A673 (cell line): ENCODE results near the gene YWHAH. TPM values are rescaled to one million over a fixed set of nuclear protein-coding genes. Genes with fewer than 3 reads are reported as not detected.

Experiments
- BruUV-seq: library from RNA; stranded (reverse); fragments of 400-500 nt; replicated peaks from 2 replicates; lab custom pipeline; 2021; lab: Mats Ljungman, UMichigan
- CTCF ChIA-PET: fragments of 300-600 bp; sonication (Branson Sonifier 250); formaldehyde crosslinking; loops from one replicate; lab custom pipeline; 2022; ENCODE audit warnings: antibody characterized with exemption; lab: Charles Lee
- POLR2A ChIA-PET: fragments of 300-600 bp; sonication (Branson Sonifier 250); formaldehyde crosslinking; loops from one replicate; lab custom pipeline; 2022; ENCODE audit warnings: antibody characterized with exemption; ENCODE audit not compliant: low non-redundant PET; lab: Charles Lee
- DNase-seq: peaks from one replicate; pipeline ENCODE4 v3.0.0-alpha.2; 2015; ENCODE audit warnings: low spot score
- H3K27ac ChIP-seq: fragments of 200-600 bp; sonication (generic); 2 replicates; pipeline ENCODE4 v1.5.1; 2016; ENCODE audit warnings: mixed run types, low read depth, mild to moderate bottlenecking, mixed read lengths, antibody characterized with exemption, low read length; ENCODE audit not compliant: poor library complexity, severe bottlenecking
- H3K27me3 ChIP-seq: fragments of 200-600 bp; sonication (generic); replicated peaks from 2 replicates; pipeline ENCODE4 v1.6.1; 2017; ENCODE audit warnings: mixed run types, low read depth, mild to moderate bottlenecking, mixed read lengths, antibody characterized with exemption, low read length; ENCODE audit not compliant: insufficient read depth, poor library complexity
- H3K36me3 ChIP-seq: fragments of 200-600 bp; sonication (generic); 2 replicates; pipeline ENCODE4 v1.6.1; 2016; ENCODE audit warnings: mixed run types, mild to moderate bottlenecking, mixed read lengths, antibody characterized with exemption, low read length; ENCODE audit not compliant: insufficient read depth, poor library complexity, severe bottlenecking
- H3K4me1 ChIP-seq: fragments of 200-600 bp; sonication (generic); 2 replicates; pipeline ENCODE4 v1.6.1; 2017; ENCODE audit warnings: mixed run types, mild to moderate bottlenecking, mixed read lengths, antibody characterized with exemption, low read length; ENCODE audit not compliant: insufficient read depth, poor library complexity, severe bottlenecking
- H3K4me3 ChIP-seq: fragments of 200-600 bp; sonication (generic); 2 replicates; pipeline ENCODE4 v1.5.1; 2016; ENCODE audit warnings: low read depth, mixed run types, mild to moderate bottlenecking, mixed read lengths, low read length; ENCODE audit not compliant: poor library complexity, severe bottlenecking
- H3K9me3 ChIP-seq: fragments of 200-600 bp; sonication (generic); 2 replicates; pipeline ENCODE4 v1.6.1; 2016; ENCODE audit warnings: mixed run types, low read depth, mild to moderate bottlenecking, mixed read lengths, antibody characterized with exemption, low read length; ENCODE audit not compliant: poor library complexity, severe bottlenecking
- EZH2 ChIP-seq: fragments of 200-600 bp; sonication (generic); IDR thresholded peaks from 2 replicates; pipeline ENCODE4 v1.6.1; 2017; ENCODE audit warnings: borderline replicate concordance, low read depth, mild to moderate bottlenecking, mixed read lengths, antibody characterized with exemption, low read length; ENCODE audit not compliant: poor library complexity, severe bottlenecking
- intact Hi-C: fragments of 100-400 bp; cut with micrococcal nuclease; formaldehyde crosslinking; loops from one replicate; pipeline ENCODE4 v1.10.0; 2022; ENCODE audit not compliant: unreplicated experiment
- total RNA-seq: library from RNA; stranded (reverse); gene quantifications from 2 replicates; pipeline ENCODE4 v1.2.3, GENCODE V29; 2021
- TF ChIP-seq, protein P1 (sequence below): fragments of 300-800, 200-600 bp; sonication (generic); conservative IDR thresholded peaks from 2 replicates; pipeline ENCODE4 v1.5.1; 2017; ENCODE audit warnings: low read depth, mild to moderate bottlenecking, antibody characterized with exemption, low read length, moderate library complexity, mixed read lengths

The YWHAH gene
- total RNA-seq, 1 experiment from 2014 or later: 177 TPM

DNA sequence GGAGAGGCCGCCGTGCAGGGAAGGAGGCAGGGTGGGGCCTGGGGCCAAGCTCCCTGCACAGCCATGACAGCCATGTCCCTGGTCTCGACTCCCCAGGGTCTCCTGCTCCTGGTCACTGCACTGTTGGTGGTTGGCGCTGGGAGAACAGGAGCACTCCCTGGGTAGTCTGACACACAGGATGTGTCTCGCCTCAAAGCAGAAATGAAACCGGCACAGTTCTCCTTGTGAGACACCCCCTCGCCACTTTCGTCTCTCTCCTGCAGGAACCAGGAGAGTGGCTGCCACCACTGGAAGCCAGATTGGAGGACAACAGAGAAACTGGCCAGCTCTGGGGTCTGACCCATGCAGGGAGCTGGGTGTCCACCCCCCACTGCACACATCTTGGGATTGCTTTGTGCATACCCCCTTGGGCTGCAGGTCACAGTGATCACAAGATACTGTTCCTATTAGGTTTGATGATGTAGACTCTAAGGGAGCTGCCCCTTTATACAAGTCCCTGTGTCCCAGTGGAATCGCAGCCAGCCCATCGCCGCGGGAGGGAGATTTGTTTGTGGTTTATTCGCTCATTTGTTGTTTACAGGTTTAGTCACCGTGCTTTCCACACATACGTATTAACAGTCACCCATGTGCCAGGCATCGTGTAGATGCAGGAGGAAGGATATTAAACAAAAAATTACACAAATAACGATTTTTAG lies 27.0 kb upstream of the YWHAH start:
- intact Hi-C loops: no loop called here
- no TSS peak for BruUV-seq
- no peaks in the 10 kb centered on the region for H3K27me3 ChIP-seq
- POLR2A ChIA-PET: no interaction called here
- no peak overlapping the region for H3K27ac ChIP-seq
- TF ChIP-seq, protein P1, sequence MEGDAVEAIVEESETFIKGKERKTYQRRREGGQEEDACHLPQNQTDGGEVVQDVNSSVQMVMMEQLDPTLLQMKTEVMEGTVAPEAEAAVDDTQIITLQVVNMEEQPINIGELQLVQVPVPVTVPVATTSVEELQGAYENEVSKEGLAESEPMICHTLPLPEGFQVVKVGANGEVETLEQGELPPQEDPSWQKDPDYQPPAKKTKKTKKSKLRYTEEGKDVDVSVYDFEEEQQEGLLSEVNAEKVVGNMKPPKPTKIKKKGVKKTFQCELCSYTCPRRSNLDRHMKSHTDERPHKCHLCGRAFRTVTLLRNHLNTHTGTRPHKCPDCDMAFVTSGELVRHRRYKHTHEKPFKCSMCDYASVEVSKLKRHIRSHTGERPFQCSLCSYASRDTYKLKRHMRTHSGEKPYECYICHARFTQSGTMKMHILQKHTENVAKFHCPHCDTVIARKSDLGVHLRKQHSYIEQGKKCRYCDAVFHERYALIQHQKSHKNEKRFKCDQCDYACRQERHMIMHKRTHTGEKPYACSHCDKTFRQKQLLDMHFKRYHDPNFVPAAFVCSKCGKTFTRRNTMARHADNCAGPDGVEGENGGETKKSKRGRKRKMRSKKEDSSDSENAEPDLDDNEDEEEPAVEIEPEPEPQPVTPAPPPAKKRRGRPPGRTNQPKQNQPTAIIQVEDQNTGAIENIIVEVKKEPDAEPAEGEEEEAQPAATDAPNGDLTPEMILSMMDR: no peak
- no peak for TF ChIP-seq EZH2
- no peak for DNase-seq
- H3K36me3 ChIP-seq: no peaks in the 10 kb centered on the region
- no peaks in the 10 kb centered on the region for H3K4me1 ChIP-seq
- H3K9me3 ChIP-seq: no peaks in the 10 kb centered on the region
- H3K4me3 ChIP-seq: no peak overlapping the region
- CTCF ChIA-PET: no interaction called here

DNA sequence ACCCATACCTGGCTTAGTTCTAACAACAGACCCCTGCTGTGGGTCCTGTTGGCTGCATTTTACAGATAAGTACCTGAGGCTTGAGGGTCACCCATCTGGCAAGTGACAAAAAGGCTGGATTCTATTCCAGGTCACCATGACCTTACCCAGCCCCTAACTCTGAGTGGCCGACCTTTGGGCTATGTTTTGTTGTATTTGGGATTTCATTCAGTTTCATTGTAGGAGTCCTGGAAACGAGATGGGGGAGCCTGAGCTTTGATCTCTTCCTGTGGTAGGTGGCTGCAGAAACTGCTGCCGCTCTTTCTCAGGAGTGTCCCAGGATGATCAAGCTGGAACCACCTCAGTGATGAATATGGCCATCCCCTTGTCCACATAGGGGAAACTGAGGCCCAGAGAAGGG lies 24.6 kb upstream of the YWHAH start:
- POLR2A ChIA-PET: no interaction called here
- no TSS peak for BruUV-seq

DNA sequence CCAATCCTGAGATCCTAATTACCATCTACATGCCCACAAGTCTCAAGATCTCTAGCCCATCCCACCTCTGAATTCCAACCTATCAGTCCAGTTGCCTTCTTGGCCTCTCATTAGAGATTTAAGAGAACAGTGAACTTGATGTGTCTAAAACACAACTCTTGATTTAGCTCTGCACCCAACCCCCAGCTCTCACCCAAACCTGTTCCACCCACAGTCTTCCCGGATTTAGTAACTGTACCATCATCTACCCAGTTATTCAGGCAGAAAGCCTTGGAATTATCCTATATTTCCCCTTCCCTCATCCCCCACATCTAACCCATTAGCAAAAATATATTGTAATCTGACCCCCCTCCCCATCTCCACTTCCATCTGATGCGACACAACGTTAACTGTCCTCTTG lies 24.0 kb upstream of the YWHAH start:
- TF ChIP-seq EZH2: no peak
- TF ChIP-seq, protein P1: no peak
- Histone ChIP-seq H3K27ac (no peak overlapping the region), H3K36me3 (no peaks in the 10 kb centered on the region), H3K4me1 (no peaks in the 10 kb centered on the region), H3K4me3 (no peak overlapping the region), H3K9me3 (no peaks in the 10 kb centered on the region), H3K27me3 (no peaks in the 10 kb centered on the region)
- no TSS peak for BruUV-seq
- ChIA-PET POLR2A (no interaction called here), CTCF (no interaction called here)
- DNase-seq: no peak
- intact Hi-C loops: no loop called here

More for the DNA sequence above, 24.6 kb upstream of the YWHAH start:
- Histone ChIP-seq H3K9me3 (no peaks in the 10 kb centered on the region), H3K4me1 (no peaks in the 10 kb centered on the region), H3K27ac (no peak overlapping the region), H3K27me3 (no peaks in the 10 kb centered on the region), H3K4me3 (no peak overlapping the region), H3K36me3 (no peaks in the 10 kb centered on the region)
- TF ChIP-seq EZH2: no peak
- TF ChIP-seq, protein P1: no peak
- intact Hi-C loops: no loop called here
- no peak for DNase-seq
- CTCF ChIA-PET: no interaction called here
